Myocyte (in vitro differentiated cells): ENCODE results near the gene TMEM37. TPM values are rescaled to one million over a fixed set of nuclear protein-coding genes. Genes with fewer than 3 reads are reported as not detected.
A peak's percentile ranks its signal among the peaks of the same experiment; 100 is the strongest.

Source experiments
- DNase-seq: peaks from one replicate; pipeline ENCODE4 v3.0.0-alpha.2; 2012; ENCODE audit warnings: low read depth
- total RNA-seq: library from RNA; depleted of rRNA; stranded (reverse); fragments of >200 nt; gene quantifications from 2 replicates; pipeline ENCODE4 v1.2.3, GENCODE V29; 2014

Gene TMEM37
- total RNA-seq, 1 donor from 2014 or later, result not detected

- peak; percentile 54 for DNase-seq
Observed at GRCh38 chr2:119476301-119477112, 44.9 kb downstream of the TMEM37 start.

- no peak for DNase-seq
Observed at GRCh38 chr2:119477113-119477505, 45.5 kb downstream of the TMEM37 start.

- DNase-seq, result no peak
Observed at GRCh38 chr2:119478188-119478977, 46.7 kb downstream of the TMEM37 start.

- no peak for DNase-seq
Observed at GRCh38 chr2:119478978-119479295, 47.3 kb downstream of the TMEM37 start.

GRCh38 chr2:119480184-119480583 lies 48.5 kb downstream of the TMEM37 start:
- DNase-seq, result no peak

GRCh38 chr2:119480718-119481142 lies 49.1 kb downstream of the TMEM37 start:
- no peak for DNase-seq

- DNase-seq, result no peak
Observed at GRCh38 chr2:119481501-119482455, 50.1 kb downstream of the TMEM37 start.

- DNase-seq, result no peak
Observed at GRCh38 chr2:119482481-119483394, 51.1 kb downstream of the TMEM37 start.

GRCh38 chr2:119483395-119483753 lies 51.7 kb downstream of the TMEM37 start:
- DNase-seq, result no peak

GRCh38 chr2:119483896-119484718 lies 52.5 kb downstream of the TMEM37 start:
- no peak for DNase-seq

GRCh38 chr2:119484834-119485233 lies 53.2 kb downstream of the TMEM37 start:
- DNase-seq, result no peak

GRCh38 chr2:119485336-119486110 lies 53.9 kb downstream of the TMEM37 start:
- DNase-seq, result peak; percentile 53

GRCh38 chr2:119486196-119486827 lies 54.7 kb downstream of the TMEM37 start:
- DNase-seq, result no peak

- peak; percentile 42 for DNase-seq
Observed at GRCh38 chr2:119486886-119487285, 55.2 kb downstream of the TMEM37 start.

- DNase-seq, result no peak
Observed at GRCh38 chr2:119487434-119488244, 56.0 kb downstream of the TMEM37 start.
